Activated T-helper 1 cell treated with anti-CD3 and anti-CD28 coated beads, Interleukin-2, amount 50 U/mL, for 16 hours (primary cell): Measurements from ENCODE around the gene PHACTR2.
"Not testable (repeated sequence)": the region's sequence is repeated elsewhere in the genome, so short reads cannot be mapped to it uniquely, and the experiment has no call there.

Experiments
- DNase-seq, 2 donors: peaks; one replicate each; pipeline ENCODE4 v3.0.0-alpha.2; 2020; ENCODE audit warnings: low read depth in 1 of 2, low spot score in 1 of 2

PHACTR2 gene

DNA sequence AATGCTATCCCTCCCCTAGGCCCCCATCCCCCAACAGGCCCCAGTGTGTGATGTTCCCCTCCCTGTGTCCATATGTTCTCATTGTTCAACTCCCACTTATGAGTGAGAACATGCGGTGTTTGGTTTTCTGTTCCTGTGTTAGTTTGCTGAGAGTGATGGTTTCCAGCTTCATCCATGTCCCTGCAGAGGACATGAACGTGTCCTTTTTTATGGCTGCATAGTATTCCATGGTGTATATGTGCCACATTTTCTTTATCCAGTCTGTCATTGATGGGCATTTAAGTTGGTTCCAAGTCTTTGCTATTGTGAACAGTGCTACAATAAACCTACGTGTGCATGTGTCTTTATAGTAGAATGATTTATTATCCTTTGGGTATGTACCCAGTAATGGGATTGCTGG is 173.9 kb downstream of the PHACTR2 start:
- DNase-seq = not testable (repeated sequence)

DNA sequence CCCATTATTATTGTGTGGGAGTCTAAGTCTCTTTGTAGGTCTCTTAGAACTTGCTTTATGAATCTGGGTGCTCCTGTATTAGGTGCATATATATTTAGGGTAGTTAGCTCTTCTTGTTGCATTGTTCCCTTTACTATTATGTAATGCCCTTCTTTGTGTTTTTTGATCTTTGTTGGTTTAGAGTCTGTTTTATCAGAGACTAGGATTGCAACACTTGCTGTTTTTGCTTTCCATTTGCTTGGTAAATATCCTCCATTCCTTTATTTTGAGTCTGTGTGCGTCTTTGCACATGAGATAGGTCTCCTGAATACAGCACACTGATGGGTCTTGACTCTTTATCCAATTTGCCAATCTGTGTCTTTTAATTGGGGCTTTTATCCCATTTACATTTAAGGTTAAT is 177.3 kb downstream of the PHACTR2 start:
- DNase-seq = not testable (repeated sequence)

DNA sequence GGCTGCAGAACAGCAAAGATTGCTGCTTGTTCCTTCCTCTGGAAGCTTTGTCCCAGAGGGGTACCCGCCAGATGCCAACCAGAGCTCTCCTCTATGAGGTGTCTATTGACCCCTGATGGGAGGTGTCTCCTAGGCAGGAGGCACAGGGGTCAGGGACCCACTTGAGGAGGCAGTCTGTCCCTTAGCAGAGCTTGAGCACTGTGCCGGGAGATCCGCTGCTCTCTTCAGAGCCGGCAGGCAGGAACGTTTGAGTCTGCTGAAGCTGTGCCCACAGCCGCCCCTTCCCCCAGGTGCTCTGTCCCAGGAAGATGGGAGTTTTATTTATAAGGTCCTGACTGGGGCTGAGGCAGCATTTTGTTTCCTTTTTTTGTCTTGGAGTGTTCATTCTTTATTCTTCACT is 179.0 kb downstream of the PHACTR2 start:
- DNase-seq = not testable (repeated sequence)

DNA sequence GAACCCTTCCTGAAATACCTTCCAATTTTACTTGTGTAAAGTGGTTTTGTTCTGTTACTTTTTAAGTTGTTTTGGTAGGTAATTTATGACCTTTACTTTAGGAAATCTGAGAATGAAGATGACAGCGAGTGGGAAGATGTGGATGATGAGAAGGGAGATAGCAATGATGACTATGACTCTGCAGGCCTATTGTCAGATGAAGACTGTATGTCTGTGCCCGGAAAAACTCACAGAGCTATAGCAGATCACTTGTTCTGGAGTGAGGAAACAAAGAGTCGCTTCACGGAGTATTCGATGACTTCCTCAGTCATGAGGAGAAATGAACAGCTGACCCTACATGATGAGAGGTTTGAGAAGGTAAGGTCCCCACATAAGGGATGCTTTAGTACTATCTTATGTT is 179.9 kb downstream of the PHACTR2 start:
- no peak for DNase-seq

DNA sequence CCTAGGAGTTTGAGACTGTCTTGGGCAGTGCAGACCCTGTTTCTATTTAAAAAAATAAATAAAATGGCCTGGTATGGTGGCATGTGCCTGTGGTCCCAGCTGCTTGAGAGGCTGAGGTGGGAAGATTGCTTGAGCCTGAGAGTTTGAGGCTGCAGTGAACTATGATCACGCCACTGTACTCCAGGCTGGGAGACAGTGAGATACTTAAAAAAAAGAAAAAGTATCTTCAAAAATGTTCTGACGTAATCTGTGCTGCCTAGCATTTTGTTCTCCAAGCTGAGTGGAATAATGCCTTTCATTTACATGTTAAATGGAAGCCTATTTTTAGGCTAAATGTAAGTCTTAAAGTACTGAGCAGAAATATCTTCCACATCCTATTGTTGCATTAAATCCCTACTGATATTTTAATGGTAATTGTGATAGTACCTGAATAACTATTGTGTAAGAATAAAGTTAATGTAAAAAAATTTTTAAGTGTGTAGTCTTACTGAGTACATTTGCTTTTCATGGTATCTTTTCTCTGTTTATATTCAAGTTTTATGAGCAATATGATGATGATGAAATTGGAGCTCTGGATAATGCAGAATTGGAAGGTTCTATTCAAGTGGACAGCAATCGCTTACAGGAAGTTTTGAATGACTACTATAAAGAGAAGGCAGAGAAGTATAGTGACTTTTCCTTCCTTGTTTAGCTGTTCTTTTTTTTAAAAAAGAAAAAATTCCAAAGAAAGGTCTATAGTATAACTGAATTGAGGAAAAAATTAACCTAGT is 182.3 kb downstream of the PHACTR2 start:
- DNase-seq = no peak

DNA sequence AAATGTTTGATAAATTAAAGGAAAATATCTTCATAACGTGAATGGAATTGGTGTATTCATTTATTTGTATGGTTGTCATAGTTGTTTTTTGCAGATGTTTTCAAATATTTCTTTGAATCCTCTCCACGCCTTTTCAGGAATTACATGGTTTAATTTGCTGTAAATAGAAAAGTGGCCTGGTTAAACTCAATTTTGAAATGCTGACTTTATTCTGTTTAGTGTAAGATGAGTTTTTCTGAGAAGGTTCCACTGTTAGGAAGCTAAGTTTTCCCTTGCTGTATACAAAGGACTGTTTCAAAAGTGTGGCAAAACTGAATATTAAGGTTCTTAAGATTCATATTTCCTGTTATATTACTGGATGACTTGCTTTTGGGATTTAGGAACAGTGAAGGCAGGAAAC is 186.0 kb downstream of the PHACTR2 start:
- no peak for DNase-seq

DNA sequence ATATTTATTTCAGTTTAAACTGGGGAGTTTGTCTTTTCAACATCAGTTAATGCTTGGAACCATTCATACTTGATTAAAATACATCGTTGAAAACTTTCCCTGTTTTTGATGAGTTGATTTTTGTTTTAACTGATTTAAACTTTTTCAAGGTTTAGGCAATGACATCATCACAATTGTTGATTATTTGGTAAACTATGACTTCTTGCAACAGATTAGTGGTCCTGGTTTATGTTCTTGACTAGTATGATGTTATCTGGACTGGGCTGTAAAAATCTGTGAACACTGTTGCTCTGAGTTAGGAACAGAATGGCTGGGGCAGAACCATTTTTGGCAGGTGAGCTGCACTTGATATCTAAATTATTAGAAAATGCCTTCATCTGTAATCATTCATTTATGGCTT is 186.5 kb downstream of the PHACTR2 start, which contains the start of gene ZC2HC1B:
ZC2HC1B (plus strand) TSS at position 241 of the 400 bp plus-strand sequence; CDS start at position 307, 66 bp downstream.
- DNase-seq = no peak

DNA sequence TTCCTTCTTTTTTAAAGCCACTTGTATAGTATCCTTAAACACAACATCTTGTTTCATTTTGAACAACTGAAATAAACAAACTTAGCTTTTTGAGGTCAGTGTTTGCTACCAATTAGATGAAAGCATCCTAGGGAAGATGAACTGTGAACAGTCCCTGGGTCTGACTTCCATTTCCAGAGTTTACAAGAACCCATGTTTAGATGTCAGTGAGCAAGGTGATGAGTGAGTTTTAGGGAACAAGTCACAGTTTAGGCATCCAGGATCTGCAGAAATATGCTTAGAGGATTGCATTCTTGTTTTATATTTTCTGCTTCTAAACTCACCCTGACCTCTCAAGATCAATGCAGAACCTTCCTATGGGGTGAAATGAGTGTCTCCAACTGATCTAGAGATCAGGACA is 189.5 kb downstream of the PHACTR2 start:
- DNase-seq = no peak

DNA sequence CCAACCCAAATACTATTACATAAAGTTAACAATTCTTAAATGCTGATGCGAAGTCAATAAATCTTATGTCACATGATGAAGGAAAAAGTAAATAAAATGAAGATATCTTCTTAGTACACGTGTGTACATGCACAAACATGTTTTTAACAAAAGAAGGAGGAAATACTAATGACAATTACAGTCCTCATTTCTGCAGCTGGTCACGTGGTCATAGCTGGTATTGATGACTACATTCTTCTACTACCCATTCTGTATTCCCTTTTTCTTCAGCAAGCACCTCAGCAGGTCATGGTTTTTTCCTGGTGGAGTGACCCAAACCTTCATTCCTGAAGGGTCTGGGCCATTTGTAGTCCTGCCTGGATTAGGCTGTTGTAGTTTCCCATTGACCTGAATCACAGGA is 191.0 kb downstream of the PHACTR2 start:
- not testable (repeated sequence) for DNase-seq

DNA sequence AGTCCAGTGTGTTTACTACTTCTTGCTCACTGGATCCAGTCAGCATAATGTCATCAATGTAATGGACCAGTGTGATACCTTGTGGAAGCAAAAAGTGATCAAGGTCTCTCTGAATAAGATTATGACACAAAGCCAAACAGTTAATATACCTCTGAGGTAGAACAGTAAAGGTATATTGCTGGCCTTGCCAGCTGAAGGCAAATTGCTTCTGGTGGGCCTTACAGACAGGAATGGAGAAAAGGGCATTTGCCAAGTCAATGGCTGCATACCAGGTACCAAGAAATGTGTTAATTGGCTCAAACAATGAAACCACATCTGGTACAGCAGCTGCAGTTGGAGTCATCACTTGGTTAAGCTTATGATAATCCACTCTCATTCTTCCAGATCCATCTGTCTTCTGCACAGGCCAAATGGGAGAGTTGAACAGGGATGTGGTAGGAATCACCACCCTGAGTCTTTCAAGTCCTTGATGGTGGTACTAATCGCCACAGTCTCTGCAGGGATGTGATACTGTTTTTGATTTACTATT is 193.5 kb downstream of the PHACTR2 start:
- not testable (repeated sequence) for DNase-seq

DNA sequence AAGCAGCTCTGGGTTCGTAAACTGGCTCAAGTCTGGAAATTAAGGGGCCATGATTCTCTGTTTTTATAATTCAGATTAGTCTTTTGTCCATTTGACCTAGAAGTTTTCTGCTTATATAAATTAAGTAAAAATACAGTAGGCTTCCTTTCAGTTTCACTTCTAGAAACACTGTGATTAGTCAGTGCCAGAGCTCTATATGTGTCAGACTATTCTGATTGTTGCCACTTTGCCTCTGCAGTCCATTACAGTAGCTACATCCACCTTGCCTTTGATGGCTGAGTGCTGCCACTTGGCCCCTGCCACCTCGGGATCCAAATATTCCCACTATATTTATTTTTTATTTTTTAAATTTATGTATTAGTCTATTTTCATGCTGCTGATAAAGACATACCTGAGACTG is 194.4 kb downstream of the PHACTR2 start:
- DNase-seq = no peak

DNA sequence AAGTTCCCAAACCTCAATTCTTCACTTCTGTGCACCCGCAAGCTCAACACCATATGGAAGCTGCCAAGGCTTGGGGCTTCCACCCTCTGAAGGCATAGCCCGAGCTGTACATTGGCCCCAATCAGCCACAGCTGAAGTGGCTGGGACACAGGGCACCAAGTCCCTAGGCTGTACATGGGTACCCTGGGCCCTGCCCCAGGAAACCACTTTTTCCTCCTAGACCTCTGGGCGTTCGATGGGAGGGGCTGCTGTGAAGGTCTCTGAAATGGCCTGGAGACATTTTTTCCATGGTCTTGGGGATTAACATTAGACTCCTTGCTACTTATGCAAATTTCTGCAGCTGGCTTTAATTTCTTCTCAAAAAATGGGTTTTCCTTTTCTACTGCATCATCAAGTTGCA is 195.8 kb downstream of the PHACTR2 start:
- not testable (repeated sequence) for DNase-seq

DNA sequence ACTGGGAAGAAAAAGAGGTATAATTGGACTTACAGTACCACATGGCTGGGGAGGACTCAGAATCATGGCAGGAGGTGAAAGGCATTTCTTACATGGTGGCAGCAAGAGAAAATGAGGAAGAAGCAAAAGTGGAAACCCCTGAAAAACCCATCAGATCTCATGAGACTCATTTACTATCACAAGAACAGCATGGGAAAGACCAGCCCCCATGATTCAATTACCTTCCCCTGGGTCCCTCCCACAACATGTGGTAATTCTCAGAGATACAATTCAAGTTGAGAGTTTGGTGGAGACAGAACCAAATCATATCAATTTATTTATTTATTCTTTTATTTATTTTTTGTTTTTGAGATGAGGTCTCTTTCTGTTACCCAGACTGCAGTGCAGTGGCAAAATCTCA is 196.7 kb downstream of the PHACTR2 start:
- not testable (repeated sequence) for DNase-seq

DNA sequence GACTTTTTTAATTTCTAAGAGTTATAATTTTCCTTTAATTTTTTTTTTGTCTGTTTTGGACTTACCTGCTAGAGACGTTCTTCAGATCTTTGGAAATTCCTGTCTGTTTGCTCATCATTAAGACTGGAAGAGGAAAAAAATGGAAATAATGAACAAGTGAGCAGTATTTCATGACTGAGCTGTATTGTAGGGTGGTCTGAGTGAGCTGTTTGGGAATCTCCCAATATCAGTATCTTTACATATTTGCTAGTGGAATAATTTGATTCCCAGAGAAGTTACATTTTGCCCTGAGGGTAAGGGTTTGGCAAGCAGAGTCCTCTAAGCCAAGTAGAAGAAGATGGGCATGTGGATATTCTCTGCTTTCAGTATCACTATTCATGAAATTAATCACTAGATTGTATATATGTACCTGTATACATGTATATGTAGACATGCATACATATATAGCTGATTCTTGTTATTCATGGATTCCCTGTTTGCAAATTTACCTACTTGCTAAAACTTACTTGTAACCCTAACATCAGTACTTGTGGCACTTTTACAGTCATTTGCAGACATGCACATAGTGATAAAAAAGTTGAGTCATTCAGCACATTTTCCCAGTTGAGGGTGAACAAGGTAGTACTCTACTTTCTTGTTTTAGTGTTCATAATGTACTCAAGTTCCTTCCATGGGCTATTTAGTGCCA is 200.0 kb downstream of the PHACTR2 start:
- no peak for DNase-seq

DNA sequence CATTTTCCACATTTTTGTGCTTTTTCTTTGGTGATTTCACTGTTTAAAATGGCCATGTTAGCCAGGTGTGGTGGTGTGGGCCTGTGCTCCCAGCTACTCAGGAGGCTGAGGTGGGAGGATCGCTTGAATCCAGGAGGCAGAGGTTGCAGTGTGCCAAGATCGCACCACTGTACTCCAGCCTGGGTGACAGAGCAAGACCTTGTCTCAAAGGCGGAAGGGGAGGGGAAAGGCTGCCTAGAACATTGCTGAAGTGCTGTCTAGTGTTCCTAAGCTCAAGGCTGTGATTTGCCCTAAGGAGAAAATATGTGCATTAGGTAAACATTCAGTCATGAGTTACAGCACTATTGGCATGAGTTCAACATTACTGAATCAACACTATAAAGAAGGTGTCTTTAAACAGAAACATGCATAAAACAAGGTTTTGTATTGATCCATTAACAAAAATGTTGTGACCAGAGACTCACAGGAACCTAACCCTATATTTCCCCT is 200.6 kb downstream of the PHACTR2 start:
- no peak for DNase-seq

DNA sequence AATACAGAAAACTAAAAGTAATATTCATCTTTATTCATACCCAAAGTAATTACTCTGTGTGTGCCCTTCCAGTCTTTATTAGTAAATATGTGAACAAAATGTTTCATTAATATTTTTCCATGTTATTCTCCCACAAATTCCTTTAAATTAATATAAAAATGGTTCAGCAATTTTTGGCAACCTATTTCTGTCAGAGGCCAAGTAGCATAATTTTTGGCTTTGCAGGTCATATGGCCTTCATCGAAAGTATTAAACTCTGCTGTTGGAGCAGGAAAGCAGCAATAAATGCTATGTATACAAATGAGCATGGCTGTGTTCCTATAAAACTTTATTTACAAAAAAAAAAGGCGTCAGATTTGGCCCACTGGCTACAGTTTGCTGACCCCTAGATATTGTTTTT is 202.6 kb downstream of the PHACTR2 start:
- no peak for DNase-seq
